HG03095 (cell line): ENCODE measurements around the gene PMS2.
"Not testable (repeated sequence)": the region's sequence is repeated elsewhere in the genome, so short reads cannot be mapped to it uniquely, and the experiment has no call there.

Experiments used
- ATAC-seq: cut with Tn5 transposase; IDR thresholded peaks from one replicate; pipeline ENCODE4 v1.9.1; 2021; ENCODE audit warnings: moderate library complexity; ENCODE audit not compliant: unreplicated experiment

PMS2 gene

DNA sequence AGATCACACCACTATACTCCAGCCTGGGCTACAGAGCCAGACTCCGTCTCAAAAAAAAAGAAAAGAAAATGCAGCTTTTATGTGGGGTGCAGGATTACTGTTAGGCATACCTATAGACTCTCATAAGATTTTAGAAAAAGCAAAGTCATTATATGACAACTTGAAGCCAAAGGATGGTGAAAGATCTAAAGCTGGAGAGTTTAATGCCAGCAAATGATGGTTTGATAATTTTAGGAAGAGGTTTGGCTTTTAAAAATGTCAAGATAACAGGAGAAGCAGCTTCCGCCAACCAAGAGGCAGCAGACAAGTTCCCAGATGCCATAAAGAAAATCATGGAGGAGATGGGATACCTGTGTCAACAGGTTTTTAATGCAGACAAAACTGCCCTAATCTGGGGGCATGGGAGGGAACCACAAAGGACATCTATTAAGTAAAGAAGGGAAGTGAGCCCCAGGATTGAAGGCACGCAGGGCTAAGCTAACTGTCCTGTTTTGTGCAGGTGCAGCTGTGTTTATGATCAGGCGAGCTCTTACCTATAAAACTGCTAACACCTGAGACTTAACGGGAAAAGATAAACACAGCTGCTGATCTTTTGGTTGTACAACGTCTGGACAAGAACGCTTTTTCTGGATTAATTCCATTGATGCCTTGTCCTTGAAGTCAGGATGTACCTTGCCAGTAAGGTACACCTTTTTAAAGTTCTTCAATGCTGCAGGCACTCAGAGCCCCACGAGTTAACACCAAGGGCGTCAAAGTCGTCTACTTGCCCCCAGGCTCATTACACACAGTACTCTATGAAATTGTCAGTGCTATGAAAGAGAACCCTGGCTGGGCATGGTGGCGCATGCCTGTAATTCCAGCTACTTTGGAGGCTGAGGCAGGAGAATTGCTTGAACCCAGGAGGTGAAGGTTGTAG is 11.8 kb upstream of the PMS2 start:
- no peak for ATAC-seq

DNA sequence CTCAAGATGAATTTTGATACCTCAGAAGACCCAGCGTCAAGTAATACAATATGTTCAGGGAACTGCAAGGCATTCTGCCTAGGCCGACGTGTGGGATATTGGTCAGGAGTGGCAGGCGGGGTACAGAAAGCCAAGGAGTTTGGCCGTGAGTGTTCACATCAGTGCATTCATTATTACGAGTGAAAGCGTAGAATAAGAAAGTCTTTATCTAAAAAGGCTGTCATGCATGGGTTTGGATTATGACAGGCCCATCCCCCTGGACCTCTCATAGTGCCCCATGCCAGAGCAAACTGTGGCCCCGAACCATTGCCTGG is 7.8 kb upstream of the PMS2 start:
- no peak for ATAC-seq

- ATAC-seq: peak; percentile 25
These were observed 7.2 kb upstream of the PMS2 start for GRCh38 chr7:6015917-6016652.

DNA sequence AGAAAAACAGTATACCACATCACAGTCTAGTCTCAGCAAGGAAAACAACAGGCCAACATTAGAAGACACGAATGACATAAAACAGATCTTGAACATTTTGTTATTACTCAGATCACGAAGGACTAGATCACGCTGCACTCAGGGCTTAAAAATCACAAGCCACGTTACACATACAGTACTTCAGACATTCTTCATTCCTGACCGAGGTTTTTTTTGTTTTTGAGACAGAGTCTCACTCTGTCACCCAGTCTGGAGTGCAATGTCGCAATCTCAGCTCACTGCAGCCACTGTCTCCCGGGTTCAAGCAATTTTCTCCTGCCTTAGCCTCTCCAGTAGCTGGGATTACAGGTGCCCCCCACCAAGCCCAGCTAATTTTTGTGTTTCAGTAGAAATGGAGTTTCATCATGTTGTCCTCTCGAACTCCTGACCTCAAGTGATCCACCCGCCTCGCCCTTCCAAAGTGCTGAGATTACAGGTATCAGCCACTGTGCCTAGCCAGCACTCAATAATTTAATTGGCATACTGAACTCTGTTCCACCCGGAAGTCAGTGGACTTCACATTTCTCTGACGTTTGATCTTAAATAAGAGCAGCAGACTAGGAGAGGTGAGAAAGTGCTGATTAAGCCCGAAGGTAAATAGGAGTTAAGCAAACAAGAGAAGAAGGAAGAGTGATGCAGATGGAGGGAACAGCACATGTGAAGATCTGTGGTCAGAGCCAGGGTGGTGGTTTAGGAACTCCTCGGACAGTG is 3.7 kb upstream of the PMS2 start:
- no peak for ATAC-seq

GRCh38 chr7:6011541-6011940 is 2.7 kb upstream of the PMS2 start:
- no peak for ATAC-seq

- not testable (repeated sequence) for ATAC-seq
These were observed 1.5 kb upstream of the PMS2 start for GRCh38 chr7:6010370-6010769.

DNA sequence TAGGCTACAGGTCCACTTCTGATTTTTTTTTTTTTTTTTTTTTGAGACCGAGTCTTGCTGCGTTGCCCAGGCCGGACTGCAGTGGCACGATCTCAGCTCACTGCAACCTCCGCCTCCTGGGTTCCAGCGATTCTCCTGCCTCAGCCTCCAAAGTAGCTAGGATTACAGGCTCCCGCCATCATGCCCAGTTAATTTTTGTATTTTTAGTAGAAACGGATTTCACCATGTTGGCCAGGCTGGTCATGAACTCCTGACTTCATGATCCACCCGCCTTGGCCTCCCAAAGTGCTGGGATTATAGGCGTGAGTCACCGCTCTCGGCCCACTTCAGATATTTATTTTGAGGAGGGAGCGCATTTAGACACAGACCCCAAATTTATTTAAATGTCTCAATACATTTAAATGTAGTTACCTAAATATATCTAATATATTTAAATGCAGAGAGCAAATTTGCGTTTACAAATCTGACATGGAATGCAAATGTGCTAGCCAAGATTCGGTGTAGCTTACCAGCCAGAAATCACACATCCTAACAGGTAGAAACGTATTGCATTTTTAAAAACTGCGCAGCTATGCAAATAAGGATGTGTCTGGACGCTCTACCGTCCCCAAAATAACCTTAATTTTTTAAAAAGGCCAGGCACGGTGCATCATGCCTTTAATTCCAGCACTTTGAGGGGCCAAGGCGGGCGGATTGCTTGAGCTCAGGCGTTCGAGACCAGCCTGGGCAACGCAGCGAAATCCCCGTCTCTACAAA is 836 bp downstream of the PMS2 start:
- ATAC-seq: not testable (repeated sequence)

DNA sequence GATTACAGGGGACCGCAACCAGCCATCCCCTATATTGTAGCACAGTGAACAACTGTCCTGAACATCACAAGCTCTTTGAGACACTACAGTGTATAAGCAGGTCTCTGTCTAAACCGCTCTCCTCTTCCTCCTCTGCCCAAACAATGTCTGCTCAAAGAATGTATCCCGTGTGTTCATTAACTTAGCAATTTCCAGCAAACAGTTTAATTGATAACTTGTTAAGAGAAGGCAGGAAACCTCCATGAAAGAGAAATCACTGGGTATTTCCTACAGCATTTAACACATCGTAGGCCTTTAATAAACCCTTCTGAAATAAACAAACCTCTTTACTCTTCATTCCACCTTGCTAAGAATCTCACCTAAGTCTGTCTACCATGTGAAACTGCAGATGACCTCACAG is 1.5 kb downstream of the PMS2 start:
- ATAC-seq: no peak

- ATAC-seq: no peak
These were observed 11.5 kb downstream of the PMS2 start for GRCh38 chr7:5997210-5997808.

DNA sequence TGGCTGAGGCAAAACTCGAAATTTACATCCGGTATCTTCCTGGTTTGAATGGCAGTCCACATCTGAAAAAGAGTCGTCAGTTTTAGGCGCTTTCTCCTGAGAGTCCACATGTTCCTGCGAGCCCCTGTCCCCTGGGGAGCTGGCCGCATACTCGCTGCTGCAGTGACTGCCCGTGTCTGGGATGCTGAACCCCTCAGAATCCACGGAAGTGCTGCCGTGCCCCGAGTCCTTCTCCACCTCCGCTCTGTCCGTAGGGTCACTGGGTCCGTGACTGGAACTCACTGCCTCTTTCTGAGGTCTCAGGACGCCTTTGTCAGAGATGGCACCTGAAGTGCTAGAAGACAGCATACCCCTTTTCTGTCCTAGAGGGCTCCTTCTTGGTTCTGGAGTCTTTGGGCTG is 21.8 kb downstream of the PMS2 start:
- ATAC-seq: not testable (repeated sequence)

DNA sequence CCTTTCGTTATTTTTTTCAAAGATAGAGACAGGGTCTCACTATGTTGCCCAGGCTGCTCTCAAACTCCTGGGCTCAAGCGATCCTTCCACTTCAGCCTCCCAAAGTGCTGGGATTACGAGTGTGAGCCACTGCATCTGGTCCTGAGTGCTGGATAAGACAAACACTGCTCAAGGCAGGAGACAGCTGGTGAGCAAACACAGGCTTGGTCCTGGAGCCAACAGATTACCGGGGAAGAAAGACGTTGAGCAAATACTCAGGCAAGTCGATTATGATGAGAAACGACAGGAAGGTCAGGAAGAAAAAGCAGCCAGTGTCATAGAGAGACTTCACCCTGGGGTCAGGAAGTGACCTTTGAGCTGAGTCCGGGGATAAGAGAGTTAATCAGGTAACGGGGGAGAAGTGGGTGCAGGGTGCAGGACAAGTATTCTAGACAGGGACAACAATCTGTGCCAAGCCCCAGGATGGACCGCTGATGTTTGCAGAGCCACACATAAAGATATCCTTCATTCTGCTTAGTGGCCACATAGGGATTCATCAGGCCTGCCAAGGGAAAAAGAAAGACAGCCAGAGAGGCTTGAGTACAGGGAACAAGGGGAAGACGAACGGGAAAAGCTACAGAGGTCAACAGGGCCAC is 29.1 kb downstream of the PMS2 start:
- not testable (repeated sequence) for ATAC-seq

- ATAC-seq: not testable (repeated sequence)
These were observed 35.3 kb downstream of the PMS2 start for GRCh38 chr7:5973580-5973979.

GRCh38 chr7:5970347-5970911 is 38.4 kb downstream of the PMS2 start, which contains the start of gene RSPH10B:
Gene RSPH10B (minus strand): TSS chr7:5970689. CDS start chr7:5967116, 3,573 bp downstream.
- ATAC-seq: not testable (repeated sequence)

DNA sequence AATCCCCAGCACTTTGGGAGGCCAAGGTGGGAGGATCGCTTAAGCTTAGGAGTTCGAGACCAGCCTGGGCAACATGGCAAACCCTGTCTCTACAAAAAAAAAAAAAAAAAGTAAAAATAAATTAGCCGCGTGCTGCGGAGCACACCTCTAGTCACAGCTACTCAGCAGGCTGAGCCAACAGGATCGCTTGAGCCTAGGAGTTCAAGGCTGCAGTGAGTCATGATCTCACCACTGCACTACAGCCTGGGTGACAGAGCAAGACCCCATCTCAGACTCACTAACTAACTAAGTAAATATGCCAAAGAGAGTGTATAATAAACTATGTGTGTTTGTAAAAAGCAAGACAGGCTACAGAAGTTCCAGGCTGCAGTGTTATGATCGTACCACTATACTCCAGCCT is 45.0 kb downstream of the PMS2 start:
- ATAC-seq: not testable (repeated sequence)

- not testable (repeated sequence) for ATAC-seq
These were observed 45.6 kb downstream of the PMS2 start for GRCh38 chr7:5963205-5963604.

GRCh38 chr7:5934945-5935450 is 73.9 kb downstream of the PMS2 start:
- not testable (repeated sequence) for ATAC-seq

DNA sequence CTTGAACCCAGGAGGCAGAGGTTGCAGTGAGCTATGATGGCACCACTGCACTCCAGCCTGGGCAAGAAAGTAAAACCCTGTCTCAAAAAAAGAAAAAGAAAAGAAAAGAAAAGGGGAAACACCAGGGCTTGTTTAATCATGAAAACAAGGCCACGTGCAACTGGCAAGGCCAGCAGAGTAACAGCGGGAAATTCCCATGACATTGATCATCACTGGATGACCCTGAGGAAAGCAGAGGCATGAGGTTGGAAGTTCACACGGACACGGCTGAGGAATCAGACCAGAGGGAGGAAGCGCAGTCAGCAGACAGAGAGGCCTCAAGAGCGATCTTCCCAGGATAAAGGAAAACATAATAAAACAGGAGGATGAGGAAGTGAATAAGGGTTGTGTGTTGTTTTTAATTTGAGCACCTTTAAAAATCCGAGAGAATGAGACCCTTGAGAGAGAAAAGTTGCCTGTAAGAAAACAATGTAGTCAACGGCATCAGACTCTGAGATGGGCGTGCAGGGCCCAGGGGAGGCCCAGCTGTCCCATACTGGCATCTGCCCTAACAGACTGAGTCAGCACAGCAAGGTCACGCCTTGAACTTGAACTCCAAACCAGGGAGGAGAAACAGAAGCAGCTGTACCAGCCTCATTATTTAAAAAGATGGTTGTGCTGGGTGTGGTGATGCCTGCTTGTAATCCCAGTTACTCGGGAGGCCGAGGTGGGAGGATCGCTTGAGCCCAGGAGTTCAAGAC is 76.8 kb downstream of the PMS2 start:
- not testable (repeated sequence) for ATAC-seq

DNA sequence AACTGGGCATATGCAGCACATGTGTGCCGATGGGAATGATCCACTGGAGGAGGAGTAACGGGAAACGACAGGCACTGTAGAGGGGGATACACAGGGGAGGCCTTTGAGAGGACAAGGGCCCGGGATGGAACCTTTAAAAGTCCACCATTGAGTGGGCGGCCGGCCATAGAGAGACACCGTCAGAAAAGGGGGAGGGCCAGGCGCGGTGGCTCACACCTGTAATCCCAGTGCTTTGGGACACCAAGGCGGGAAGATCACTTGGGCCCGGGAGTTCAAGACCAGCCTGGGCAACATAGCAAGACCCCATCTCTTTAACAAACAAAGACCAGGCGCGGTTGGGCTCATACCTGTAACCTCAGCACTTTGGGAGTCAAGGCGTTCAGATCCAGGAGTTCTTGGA is 77.6 kb downstream of the PMS2 start:
- ATAC-seq: not testable (repeated sequence)
